GM19324 (cell line): ENCODE data around the gene NPY1R.

ENCODE experiments used
- ATAC-seq: cut with Tn5 transposase; IDR thresholded peaks from one replicate; pipeline ENCODE4 v1.9.1; 2021; ENCODE audit warnings: mild to moderate bottlenecking, moderate library complexity; ENCODE audit not compliant: unreplicated experiment, low FRiP score

The NPY1R gene

DNA sequence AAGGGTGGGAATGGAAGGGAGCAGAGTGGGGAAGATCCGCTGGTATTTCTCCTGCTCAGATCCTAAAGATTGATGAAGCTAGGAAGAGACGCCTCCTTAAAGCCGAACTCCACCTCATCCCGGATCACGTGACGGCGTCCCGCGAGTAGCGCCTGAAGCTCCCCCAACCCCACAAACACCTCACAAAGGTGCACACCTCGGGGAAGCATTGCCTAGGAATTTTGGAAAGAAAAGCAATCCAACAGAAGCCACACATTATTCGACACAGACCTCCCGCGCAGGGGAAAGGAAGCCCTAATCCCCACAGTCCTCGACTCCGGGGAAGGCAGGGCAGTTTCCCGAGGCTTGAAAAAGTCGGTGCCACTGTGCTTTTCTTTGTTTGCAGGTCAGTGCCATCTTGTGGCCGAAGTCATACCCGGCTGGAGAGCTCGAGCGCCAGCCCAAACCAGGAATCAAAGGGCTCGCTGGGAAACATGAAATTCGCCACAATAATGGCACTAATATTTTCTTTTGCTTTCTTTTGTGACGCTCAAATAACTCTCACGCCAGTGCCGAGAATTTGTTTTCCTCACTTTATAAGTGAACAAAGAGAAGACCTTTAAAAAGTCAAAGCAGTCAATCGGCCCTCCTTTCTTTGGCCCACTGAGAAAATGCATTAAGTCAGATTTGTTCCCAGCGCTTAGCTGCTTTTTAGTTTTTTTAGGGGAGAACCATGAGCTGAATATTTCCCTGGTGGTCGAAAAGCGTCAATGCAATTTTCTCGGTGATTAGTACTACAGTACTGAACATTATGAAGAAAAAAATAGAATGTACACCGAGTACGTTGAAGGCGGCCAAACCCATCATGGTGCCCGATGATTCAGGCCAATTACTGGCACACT, at the start of gene NPY1R:
Gene NPY1R, minus strand, starts transcription at position 71 of the 881 bp plus-strand sequence. CDS start 6,042 bp downstream, outside the sequence.
- peak; percentile 66 for ATAC-seq

DNA sequence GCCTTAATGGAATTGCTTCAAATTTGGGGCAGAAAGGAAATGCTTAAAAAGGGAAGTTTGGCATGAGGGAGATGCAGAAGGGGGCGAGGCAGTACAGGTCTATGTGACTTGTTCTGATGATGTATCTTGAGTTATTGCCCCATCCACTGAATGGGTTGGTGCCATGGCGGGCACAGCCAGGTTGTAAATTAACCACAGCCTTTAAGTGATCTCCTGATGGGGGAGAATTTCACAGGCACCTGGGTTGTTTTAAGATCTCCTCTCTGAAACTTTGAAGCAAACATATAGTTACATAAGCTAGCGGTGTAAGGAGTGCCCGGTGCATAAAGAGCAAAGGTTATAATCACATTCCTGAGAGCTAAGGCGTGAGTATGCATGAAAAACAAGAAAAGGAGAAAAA, 48.3 kb upstream of the NPY1R start:
- ATAC-seq, result no peak

- ATAC-seq, result no peak
Observed at GRCh38 chr4:163378661-163379060, 46.3 kb upstream of the NPY1R start.

DNA sequence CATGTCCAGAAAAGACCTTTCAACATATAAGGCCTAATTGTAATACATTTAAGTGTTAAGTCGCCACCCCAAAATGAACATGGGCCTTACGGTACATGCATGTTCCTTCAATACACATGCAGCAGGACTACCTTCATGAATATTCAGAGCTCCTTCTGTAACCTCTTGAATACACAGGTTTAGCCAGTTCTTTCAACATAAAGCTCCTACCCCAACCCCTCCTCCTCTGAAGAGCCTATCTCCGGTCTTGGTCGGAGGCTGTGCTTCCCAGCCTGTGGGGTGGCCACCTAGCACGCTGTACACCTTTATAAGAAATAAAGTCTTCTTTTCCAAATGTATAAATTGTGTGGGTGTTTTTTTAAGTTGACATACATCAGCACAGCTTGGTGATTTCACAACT, 39.6 kb upstream of the NPY1R start:
- no peak for ATAC-seq

- ATAC-seq, result no peak
Observed at GRCh38 chr4:163367651-163368050, 35.3 kb upstream of the NPY1R start.

DNA sequence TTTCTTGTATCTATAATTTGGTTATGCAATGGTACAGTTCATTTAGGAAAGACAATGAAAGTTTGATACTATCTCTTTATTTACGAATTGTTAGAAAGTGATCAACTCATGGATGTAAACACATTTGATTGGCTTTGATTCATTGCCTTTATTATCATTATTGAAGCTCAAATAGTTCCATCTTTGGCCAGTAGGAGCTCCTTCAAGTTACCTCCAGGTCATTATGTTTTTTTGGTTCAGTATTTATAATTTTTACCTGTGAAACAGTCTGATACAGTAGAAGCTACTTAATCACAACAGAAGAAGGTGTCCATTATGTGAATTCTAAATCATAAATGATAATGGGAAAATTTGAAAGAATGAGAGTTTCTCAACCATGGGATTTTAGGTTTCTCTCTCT, 23.7 kb upstream of the NPY1R start:
- ATAC-seq, result no peak

DNA sequence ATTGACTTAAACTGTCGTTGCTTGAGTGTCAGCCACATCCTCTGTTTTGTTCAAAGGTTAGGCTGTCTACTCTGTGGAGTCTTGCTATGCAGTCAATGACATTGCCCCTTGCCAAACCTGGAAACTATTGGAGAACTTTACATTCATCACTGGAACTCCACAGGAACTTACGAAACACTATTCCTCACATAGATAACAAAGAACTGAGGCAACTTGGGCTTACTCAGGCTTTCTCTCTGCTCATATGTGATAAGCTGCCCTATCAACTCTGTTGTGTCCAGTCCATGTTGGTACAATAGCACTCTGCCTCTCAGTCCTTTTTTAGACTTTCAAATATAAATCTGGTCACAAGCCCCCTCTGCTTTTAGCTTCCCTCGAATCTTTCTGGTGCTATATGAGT, 20.7 kb upstream of the NPY1R start:
- no peak for ATAC-seq

DNA sequence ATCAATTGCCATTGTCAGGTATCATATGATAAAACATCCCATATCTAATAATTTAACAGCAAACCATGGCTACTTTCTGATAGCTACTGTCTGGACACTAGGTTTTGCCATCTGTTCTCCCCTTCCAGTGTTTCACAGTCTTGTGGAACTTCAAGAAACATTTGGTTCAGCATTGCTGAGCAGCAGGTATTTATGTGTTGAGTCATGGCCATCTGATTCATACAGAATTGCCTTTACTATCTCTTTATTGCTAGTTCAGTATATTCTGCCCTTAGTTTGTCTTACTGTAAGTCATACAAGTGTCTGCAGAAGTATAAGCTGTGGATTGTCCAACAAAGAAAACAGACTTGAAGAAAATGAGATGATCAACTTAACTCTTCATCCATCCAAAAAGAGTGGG, 18.3 kb upstream of the NPY1R start:
- no peak for ATAC-seq

DNA sequence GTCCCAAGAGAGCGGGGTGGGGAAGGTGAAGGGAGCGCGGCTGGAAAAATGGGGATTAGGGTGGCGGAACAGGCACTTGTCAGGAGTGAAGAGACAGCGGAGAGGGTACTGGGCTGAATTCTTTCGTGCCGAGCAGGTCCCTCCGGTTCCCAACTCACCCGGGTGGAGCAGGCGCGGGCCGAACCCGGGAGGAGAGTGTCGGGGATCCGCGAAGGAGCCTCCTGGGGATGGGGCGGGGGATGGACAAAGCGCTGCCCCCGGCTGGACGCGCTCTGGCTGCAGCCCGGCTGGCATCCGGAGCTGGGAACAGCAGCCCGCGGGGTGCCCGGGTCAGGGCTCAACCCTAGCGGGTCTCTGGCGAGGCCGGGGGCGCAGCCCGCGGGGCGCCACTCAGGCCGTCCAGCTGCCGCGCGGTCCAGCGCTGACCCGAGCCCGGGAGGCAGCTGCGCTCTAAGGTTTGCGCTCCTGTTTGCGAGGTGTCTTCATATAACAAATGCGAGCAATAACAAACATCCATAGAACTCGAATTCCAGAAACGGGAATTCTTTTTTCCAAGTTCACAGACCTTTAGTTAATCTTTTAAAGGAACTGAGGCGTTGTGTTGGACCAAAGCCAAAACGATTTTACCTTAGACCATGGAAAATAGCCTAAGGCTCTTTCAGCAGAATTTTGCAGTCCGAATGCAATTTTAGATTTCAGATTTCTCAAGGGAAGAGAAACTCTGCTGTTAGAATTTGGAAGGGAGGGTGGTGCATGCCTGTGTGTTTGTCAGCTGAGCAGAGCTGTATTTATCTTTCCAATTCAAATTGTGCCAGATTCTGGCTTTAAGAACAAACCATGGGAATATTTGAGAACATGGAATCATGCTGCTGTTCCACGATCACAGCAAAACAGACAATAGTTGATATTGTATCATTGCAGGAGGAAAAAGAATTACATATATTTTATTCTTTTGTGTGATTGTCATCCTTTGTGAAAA, 12.0 kb upstream of the NPY1R start:
- no peak for ATAC-seq

DNA sequence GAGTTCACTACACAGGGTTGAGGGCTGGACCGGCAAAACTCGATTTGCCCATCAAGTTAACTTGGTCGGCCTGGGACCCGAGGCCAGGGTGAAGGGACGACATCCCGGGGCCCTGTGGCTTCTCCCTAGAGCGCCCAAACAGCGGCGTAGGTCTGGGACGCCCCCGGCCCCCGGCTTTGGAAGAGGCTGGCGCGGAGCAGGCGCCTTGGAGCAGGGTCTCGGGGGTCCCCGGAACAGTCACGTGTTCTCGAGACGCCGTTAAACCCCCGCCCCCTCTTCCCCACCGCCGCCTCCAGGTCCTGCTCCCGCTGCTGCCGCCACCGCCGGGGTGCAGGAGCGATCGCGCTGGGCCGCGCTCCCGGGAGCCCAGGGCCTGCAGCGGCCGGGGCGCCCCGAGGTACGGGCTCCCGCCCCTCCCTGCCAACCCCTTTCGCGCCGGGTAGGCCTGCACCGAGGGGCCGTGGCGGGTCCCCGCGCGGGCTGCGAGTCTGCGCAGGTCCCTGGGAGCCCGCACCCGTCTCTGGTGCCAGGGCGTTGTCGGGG, 11.3 kb upstream of the NPY1R start, which contains the start of gene NPY5R:
Gene NPY5R, plus strand, starts transcription at position 289 of the 543 bp plus-strand sequence. CDS start 6,382 bp downstream, outside the sequence.
- ATAC-seq, result no peak

- no peak for ATAC-seq
Observed at GRCh38 chr4:163335384-163335783, 3.0 kb upstream of the NPY1R start.

GRCh38 chr4:163331629-163332376, 593 bp downstream of the NPY1R start:
- ATAC-seq, result no peak

DNA sequence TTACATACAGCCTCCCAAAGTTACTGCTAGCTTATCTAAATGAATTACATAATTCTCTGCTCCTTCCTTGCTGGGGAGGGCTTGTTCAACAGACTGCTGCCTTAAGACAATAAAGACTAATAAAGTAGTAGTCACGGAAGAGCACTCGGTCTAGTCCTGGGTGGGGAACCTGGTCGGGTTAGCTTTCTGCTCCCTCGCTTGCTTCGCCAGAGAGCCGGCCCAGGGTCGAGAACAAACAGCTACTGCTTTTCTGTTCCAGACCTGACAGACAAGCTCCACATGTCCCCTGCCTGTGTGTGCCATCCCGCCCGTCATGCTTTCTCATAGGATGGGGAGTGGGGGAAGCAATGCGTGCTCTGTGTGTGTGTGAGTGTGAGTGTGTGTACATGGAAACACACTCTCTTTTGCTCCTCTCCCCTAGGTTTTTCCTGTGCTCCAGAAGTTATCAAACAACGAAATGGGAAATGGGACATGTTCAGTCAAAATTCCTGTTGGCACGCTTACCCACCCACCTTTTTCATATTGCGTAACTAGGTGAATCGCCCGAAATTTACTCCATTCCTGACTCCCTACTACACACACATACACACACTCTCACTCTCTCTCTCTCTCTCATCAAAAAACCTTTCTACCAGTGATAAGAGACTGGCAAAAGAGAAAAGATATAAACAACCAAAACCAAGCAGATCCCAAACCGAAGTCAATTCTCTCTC, 1.3 kb downstream of the NPY1R start:
- no peak for ATAC-seq

DNA sequence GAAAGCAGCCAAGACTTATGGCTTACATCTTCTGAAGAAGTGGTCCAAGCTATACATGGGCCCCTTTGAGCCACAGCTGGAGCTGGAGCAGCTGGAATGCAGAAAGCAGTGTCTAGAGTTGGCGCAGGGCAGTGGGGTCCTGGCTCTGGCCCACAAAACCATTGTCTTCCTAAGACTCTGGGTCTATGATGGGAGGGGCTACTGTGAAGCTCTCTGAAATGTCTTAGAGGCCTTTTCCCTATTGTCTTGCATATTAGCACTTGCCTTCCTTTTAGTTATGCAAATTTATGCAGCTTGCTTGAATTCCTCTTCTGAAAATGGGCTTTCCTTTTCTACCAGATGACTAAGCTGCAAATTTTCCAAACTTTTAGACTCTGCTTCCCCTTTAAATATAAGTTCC, 15.3 kb downstream of the NPY1R start:
- no peak for ATAC-seq

DNA sequence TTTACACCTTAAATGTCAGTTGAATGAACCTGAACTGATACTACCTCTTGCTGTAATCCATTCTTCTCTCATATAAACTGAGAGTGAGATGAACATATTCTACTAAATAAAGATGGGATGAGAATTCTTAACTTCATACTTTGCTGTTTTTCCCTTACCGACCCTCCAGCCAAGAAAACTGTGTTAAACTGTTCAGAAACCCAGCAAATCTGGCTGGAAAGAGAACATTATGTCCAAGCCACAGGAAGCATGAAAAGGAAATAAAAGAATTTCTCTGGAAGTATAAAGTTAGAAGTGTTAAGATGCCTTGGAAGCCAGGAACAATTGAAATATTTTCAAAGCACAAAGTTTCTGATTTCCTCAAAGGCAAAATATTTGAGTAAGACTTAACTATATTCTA, 22.9 kb downstream of the NPY1R start:
- ATAC-seq, result no peak

- ATAC-seq, result no peak
Observed at GRCh38 chr4:163303069-163303468, 29.3 kb downstream of the NPY1R start.

DNA sequence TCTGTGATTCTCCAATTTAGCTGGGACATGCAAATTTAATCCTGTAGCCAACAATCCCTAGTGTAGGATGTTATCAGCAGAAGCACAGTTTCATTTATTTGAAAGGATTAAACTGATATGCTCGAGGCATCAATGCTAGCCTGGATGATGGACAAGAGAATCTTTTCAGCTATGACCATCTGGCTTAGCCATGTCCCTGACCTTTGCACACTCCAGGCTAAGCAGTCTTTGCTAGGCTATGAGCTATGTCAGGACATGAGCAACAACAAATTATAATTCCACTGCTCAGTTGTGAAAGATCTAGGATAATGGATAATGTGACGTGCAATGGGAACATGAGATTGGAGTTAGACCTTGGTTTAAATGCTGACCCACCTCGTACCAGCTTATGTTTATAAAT, 32.0 kb downstream of the NPY1R start:
- no peak for ATAC-seq

DNA sequence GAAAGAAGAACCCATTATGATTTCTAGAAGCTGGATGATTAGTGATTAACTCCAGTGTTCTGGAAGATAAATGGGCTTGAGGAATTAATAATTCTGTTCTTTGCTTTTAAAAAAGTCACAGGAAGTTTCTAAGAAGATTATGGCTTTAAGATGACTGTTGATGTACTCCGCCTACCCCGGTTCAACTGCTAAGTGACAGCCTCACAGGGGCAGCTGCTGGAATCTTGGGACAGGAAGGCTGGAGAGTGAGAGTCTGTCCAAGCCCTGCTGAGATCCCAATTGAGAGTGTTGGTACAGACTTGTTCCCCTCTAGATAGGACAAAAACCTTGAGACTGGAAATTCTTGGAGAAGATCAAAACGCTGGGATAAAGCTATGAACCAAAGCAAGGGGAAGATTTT, 37.3 kb downstream of the NPY1R start:
- no peak for ATAC-seq

GRCh38 chr4:163284304-163284703, 48.1 kb downstream of the NPY1R start:
- no peak for ATAC-seq
